ENCODE data around the gene ALOX5. TPM values are rescaled to one million over a fixed set of nuclear protein-coding genes. Genes with fewer than 3 reads are reported as not detected.

Gene ALOX5
- total and polyA plus RNA-seq, 2 of the 4 experiments (the other 2 are of a cell fraction): not detected

DNA sequence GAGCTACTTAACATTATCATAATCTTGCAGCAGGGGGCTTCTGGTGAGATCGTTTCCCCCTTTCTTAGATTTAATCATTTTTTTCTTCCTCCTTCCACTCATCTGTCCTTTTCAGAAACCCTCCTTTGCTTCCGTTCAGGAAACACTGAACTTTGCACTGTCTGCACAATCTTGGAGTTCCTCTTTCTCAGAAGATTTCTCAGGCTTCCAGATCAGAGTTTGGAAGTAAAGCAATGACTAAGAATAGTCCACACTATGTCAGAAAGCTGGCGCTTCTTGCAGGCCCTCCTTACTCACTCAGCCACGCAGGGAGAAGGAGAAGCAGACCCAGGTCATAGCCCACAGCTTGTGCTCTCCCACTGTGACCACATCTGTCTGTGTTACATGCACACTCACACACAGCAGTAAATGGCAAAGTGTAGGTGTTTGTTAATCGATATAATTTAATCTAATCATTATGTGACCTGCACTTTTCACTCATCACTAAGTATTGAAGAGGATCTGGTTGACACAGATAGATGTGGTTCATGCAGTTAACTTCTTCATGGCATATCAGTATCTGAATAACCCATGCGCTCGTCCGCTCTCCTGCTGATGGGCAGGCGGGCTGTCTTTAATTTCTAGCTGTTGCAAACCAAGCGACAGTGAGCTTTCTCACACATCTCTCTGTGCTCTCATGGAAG, 30.2 kb downstream of the ALOX5 start:
- no peaks in the 10 kb centered on the region for H3K36me3 ChIP-seq (ENCODE audit: control insufficient read depth, insufficient read depth, low read length)
- no TSS peak for BruUV-seq (replicated peaks)
- no peak for DNase-seq

More for the DNA sequence above, 30.2 kb downstream of the ALOX5 start:
- Histone ChIP-seq H2BK5ac (ENCODE audit: low read depth, low read length, poor library complexity, severe bottlenecking) (no peak overlapping the region), H3K56ac (ENCODE audit: extremely low read depth, insufficient read depth, low read length) (no peak overlapping the region), H3K9ac (ENCODE audit: low read depth, low read length) (no peak overlapping the region), H3K4ac (ENCODE audit: low read depth, low read length) (no peak overlapping the region), H3K14ac (replicated peaks; ENCODE audit: low read depth, low read length) (no peak overlapping the region), H3K4me3 (ENCODE audit: insufficient read depth, low read depth, low read length) (no peak overlapping the region), H4K8ac (ENCODE audit: low read depth in 2 of 2, low read length in 2 of 2) (no peak overlapping the region), H2BK15ac (ENCODE audit: low read depth, low read length) (no peak overlapping the region), H4K20me1 (ENCODE audit: insufficient read depth, low read length) (no peaks in the 10 kb centered on the region), H3K4me1 (ENCODE audit: control insufficient read depth, insufficient read depth, low read length) (no peaks in the 10 kb centered on the region), H2AFZ (replicated peaks; ENCODE audit: low read length, poor library complexity) (no peak overlapping the region), H2AK5ac (ENCODE audit: low read depth, low read length) (no peak overlapping the region), H3K27ac (ENCODE audit: insufficient read depth, low read length) (no peak overlapping the region), H3K9me3 (ENCODE audit: control insufficient read depth, insufficient read depth, low read length) (no peaks in the 10 kb centered on the region), H2BK20ac (ENCODE audit: low read depth, low read length) (no peak overlapping the region), H3K27me3 (ENCODE audit: control insufficient read depth, insufficient read depth, low read length) (no peaks in the 10 kb centered on the region; the same call in 1 of the 2 replicates), H4K5ac (ENCODE audit: low read depth, low read length) (no peak overlapping the region), H2BK120ac (ENCODE audit: low read depth, low read length) (no peak overlapping the region), H3K9me1 (ENCODE audit: insufficient read depth, low read length) (no peaks in the 10 kb centered on the region), H3K23ac (ENCODE audit: low read depth, low read length) (no peak overlapping the region), H3K4me2 (ENCODE audit: low read depth, low read length) (no peak overlapping the region), H2AK9ac (replicated peaks; ENCODE audit: low read depth, low read length, poor library complexity) (no peak overlapping the region), H3K79me1 (ENCODE audit: low read depth in 1 of 2, low read length in 2 of 2) (no peaks in the 10 kb centered on the region), H3K18ac (ENCODE audit: low read depth, low read length) (no peak overlapping the region), H4K91ac (ENCODE audit: insufficient read depth, low read depth, low read length) (no peak overlapping the region)
- POLR2A ChIA-PET (ENCODE audit: unreplicated experiment): no interaction called here
- dilution Hi-C loops (cut with HindIII; ENCODE audit: low sequenced_read_pairs, unreplicated experiment): no loop called here
- 80% methylated on average over 1 of the region's 10 CpGs; no CpG with 5 or more reads in 1 of the 2 experiments for WGBS, 2 experiments (ENCODE audit: extremely low coverage in 2 of 2, insufficient read length in 1 of 2)
- no peak for ATAC-seq (ENCODE audit: low read depth)
- in situ Hi-C loops (cut with MboI; ENCODE audit: low sequenced_read_pairs): no loop called here
- no peak for TF ChIP-seq MAFK (IDR thresholded peaks at IDR 0.05; ENCODE audit: low read depth, low read length)
- TF ChIP-seq BHLHE40 (IDR thresholded peaks at IDR 0.05; ENCODE audit: low read depth, low read length): no peak
- no peak for TF ChIP-seq MAZ (IDR thresholded peaks at IDR 0.05; ENCODE audit: borderline replicate concordance, low read depth, low read length)
- no peak for TF ChIP-seq POLR2A (IDR thresholded peaks at IDR 0.05; ENCODE audit: low read depth, low read length)
- no peak for TF ChIP-seq CHD1 (IDR thresholded peaks at IDR 0.05; ENCODE audit: low read depth, low read length)
- CTCF ChIA-PET: no interaction called here
- intact Hi-C loops (cut with micrococcal nuclease): no loop called here

Data from IMR-90 (cell line).